HL-60 (cell line): Measurements from ENCODE around the gene METRNL.

Experiments used
- DNase-seq, 2 experiments: peaks; one replicate each; pipeline ENCODE4 v3.0.0-alpha.2; 2010 to 2020; ENCODE audit warnings: low read depth in 1 of 2, low spot score in 1 of 2
- H3K27ac ChIP-seq: fragments of 250-450 bp; sonication (Bioruptor Pico); replicated peaks from 2 replicates; pipeline ENCODE4 v1.5.1; 2020; ENCODE audit warnings: mild to moderate bottlenecking, moderate library complexity
- H3K27me3 ChIP-seq: fragments of 250-450 bp; sonication (Bioruptor Pico); 2 replicates; pipeline ENCODE4 v1.5.1; 2021; ENCODE audit warnings: mild to moderate bottlenecking, moderate library complexity; ENCODE audit not compliant: insufficient read depth, poor library complexity, severe bottlenecking
- H3K4me3 ChIP-seq: replicated peaks from 2 replicates; pipeline ENCODE4 v1.5.1; 2011; ENCODE audit warnings: mild to moderate bottlenecking, control low read depth, low read length; ENCODE audit not compliant: insufficient read depth
- GABPA ChIP-seq: IDR thresholded peaks from 2 replicates; pipeline ENCODE4 v1.6.1; 2012; ENCODE audit warnings: low read depth
- POLR2AphosphoS5 ChIP-seq: IDR thresholded peaks from 2 replicates; pipeline ENCODE4 v1.6.1; 2012; ENCODE audit warnings: low read depth
- SPI1 ChIP-seq: IDR thresholded peaks from 2 replicates; pipeline ENCODE4 v1.6.1; 2012; ENCODE audit warnings: low read depth, mild to moderate bottlenecking, borderline replicate concordance
- TF ChIP-seq, protein P1 (sequence below): IDR thresholded peaks from one replicate; pipeline ENCODE4 v1.5.1; 2011; ENCODE audit warnings: low read length, control low read depth, inconsistent platforms; ENCODE audit not compliant: insufficient read depth
- TF ChIP-seq, protein P2 (sequence below): IDR thresholded peaks from 2 replicates; pipeline ENCODE4 v1.6.1; 2012; ENCODE audit warnings: low read depth; ENCODE audit not compliant: insufficient replicate concordance

Gene METRNL

DNA sequence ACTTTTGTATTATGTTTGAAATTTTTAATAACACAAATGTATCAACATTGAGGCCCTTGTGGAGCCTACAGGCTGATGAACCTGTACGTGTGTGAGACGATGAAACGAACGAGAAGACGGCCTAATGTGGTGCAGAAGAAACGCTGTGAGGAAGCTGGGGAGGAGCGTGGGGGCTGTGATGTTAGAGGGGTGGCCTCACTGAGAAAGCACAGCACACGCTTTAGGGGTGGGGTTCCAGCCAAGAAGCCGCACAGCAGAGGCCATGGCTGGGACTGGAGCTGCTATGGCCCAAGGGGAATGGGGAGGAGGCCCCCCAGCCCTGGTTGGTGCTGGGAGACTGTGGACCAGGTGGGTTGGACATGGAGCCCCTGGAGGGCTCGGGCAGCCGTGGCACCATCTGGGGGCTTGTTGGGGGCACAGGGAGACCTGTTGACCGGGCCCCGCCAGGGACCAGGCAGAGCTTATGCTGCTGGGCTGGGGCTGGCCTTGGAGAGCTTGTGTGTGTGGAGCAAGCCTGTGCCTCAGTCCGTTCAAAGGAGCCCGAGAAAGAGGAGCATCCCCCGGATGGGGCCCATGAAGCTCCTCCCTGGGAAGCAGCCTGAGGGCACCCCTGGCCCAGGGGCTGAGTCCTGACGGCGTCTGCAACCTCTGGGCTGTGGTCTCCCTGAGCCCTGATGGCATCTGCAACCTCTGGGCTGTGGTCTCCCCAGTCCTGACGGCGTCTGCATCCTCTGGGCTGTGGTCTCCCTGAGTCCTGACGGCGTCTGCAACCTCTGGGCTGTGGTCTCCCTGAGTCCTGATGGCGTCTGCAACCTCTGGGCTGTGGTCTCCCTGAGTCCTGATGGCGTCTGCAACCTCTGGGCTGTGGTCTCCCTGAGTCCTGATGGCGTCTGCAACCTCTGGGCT, 44.7 kb downstream of the METRNL start:
- Histone ChIP-seq H3K27me3 (no peaks in the 10 kb centered on the region), H3K4me3 (no peak overlapping the region), H3K27ac (no peak overlapping the region)
- TF ChIP-seq, protein P1, sequence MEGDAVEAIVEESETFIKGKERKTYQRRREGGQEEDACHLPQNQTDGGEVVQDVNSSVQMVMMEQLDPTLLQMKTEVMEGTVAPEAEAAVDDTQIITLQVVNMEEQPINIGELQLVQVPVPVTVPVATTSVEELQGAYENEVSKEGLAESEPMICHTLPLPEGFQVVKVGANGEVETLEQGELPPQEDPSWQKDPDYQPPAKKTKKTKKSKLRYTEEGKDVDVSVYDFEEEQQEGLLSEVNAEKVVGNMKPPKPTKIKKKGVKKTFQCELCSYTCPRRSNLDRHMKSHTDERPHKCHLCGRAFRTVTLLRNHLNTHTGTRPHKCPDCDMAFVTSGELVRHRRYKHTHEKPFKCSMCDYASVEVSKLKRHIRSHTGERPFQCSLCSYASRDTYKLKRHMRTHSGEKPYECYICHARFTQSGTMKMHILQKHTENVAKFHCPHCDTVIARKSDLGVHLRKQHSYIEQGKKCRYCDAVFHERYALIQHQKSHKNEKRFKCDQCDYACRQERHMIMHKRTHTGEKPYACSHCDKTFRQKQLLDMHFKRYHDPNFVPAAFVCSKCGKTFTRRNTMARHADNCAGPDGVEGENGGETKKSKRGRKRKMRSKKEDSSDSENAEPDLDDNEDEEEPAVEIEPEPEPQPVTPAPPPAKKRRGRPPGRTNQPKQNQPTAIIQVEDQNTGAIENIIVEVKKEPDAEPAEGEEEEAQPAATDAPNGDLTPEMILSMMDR = no peak
- TF ChIP-seq GABPA (no peak), SPI1 (no peak), POLR2AphosphoS5 (no peak)
- TF ChIP-seq, protein P2, sequence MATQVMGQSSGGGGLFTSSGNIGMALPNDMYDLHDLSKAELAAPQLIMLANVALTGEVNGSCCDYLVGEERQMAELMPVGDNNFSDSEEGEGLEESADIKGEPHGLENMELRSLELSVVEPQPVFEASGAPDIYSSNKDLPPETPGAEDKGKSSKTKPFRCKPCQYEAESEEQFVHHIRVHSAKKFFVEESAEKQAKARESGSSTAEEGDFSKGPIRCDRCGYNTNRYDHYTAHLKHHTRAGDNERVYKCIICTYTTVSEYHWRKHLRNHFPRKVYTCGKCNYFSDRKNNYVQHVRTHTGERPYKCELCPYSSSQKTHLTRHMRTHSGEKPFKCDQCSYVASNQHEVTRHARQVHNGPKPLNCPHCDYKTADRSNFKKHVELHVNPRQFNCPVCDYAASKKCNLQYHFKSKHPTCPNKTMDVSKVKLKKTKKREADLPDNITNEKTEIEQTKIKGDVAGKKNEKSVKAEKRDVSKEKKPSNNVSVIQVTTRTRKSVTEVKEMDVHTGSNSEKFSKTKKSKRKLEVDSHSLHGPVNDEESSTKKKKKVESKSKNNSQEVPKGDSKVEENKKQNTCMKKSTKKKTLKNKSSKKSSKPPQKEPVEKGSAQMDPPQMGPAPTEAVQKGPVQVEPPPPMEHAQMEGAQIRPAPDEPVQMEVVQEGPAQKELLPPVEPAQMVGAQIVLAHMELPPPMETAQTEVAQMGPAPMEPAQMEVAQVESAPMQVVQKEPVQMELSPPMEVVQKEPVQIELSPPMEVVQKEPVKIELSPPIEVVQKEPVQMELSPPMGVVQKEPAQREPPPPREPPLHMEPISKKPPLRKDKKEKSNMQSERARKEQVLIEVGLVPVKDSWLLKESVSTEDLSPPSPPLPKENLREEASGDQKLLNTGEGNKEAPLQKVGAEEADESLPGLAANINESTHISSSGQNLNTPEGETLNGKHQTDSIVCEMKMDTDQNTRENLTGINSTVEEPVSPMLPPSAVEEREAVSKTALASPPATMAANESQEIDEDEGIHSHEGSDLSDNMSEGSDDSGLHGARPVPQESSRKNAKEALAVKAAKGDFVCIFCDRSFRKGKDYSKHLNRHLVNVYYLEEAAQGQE = no peak
- DNase-seq = no peak

GRCh38 chr17:83124871-83125514, 45.6 kb downstream of the METRNL start:
- no peak overlapping the region for H3K27ac ChIP-seq
- peak; percentile 69 for TF ChIP-seq POLR2AphosphoS5
- no peak for TF ChIP-seq GABPA
- TF ChIP-seq SPI1 = no peak
- H3K4me3 ChIP-seq = no peak overlapping the region
- no peaks in the 10 kb centered on the region for H3K27me3 ChIP-seq
- DNase-seq = peak; percentile 25 to 59

GRCh38 chr17:83125515-83126274, 46.3 kb downstream of the METRNL start:
- peak; percentile 64 for TF ChIP-seq POLR2AphosphoS5
- no peak for TF ChIP-seq GABPA
- DNase-seq = peak; percentile 91 to 92
- no peak overlapping the region for H3K27ac ChIP-seq
- H3K4me3 ChIP-seq = no peak overlapping the region
- no peaks in the 10 kb centered on the region for H3K27me3 ChIP-seq

- TF ChIP-seq, protein P1 = no peak
- TF ChIP-seq GABPA (no peak), SPI1 (no peak), POLR2AphosphoS5 (no peak)
- TF ChIP-seq, protein P2 = no peak
- Histone ChIP-seq H3K4me3 (no peak overlapping the region), H3K27me3 (no peaks in the 10 kb centered on the region), H3K27ac (no peak overlapping the region)
- DNase-seq = no peak
Measured at GRCh38 chr17:83126275-83126811, 46.9 kb downstream of the METRNL start.
